Activated CD8-positive, alpha-beta memory T cell treated with anti-CD3 and anti-CD28 coated beads for 48 hours (primary cell): ENCODE results near the gene WDR87.
A peak's percentile ranks its signal among the peaks of the same experiment; 100 is the strongest.

Experiments used
- DNase-seq, 3 experiments: peaks; one replicate each; pipeline ENCODE4 v3.0.0-alpha.2; 2020; ENCODE audit warnings: low read depth in 2 of 3, low spot score in 2 of 3

Gene WDR87

DNA sequence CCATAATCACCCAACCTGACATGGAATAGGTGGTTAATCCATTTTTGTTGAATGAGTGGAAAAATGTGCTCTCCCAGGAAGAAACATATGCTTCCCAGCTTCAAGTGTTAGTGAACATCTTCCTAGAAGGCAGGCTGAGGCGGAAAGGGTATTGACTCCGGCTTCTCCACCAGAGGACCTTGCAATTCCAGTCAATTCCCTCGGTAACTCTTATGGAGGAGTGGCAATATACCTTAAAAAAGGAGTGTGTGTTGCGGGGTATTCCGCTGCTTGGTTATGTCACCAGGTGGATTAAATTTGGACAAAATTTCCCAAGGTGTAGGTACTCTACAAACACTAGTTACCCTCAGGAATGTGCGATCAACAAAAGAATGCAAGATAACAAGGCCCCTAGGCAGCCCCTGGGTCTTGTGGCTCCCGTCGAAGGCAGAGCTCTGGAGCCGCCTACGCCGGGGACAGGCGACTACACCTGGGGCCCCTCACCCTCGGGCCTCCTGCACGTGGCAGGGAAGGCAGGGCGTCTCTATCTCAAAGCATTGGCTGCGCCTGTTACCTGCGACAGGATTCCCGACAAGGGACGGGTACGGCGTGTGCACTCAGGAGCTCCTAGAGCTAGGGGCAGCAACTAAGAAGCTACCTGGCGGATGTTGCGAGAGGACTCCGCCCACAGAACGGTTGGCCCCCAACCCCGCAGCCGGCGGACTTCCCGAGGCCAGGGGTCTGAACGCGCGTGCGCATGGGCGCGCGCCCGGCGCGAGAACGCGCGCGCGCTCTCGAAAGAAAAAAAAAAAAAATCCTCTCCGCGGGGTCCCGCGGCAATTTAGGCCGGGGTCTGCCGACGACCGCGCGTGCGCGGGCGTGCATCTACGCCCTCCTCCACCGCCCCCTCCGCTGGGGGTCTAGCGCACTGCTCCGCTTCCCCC is at the start of gene WDR87:
TSS of gene WDR87 (minus strand) at position 649 of the 923 bp plus-strand sequence. CDS start 8,355 bp downstream, outside the sequence.
- DNase-seq, result peak in 2 of 3 experiments; percentile 8 to 16

DNA sequence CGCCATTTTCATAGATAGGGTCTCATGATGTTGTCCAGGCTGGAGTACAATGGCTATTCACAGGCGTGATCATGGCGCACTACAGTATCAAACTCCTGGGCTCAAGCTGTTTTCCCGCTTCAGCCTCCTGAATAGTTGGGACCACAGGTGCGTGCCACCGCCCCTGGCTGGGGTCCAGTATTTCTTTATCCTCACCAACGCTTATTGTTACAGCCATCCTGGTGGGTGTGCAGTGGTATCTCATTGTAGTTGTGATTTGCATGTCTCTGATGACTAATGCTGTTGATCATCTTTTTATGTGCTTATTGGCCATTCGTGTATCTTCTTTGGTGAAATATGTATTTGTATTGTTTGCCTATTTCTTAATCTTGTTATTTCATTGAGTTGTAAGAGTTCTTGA is 49.6 kb upstream of the WDR87 start:
- DNase-seq, result no peak

DNA sequence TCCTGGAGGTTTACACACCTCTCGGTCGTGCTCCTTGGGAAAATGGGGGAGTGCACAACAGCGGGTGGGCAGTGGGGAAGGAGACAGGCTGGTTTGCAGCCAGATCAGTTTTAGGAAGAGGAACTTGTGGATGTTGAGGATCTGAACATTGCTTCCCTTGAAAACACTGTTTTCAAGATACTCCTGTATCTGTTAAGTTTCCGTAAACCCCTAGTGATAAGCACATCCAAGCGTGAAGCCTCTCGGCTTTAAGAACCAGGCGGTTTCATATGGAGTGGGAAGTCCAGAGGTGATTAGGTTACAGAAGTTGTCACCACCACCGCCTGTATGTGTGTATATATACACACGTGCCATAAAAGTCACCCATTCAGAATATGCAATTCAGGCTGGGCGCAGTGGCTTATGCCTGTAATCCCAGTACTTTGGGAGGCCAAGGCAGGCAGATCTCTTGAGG is 48.1 kb upstream of the WDR87 start:
- DNase-seq, result no peak

DNA sequence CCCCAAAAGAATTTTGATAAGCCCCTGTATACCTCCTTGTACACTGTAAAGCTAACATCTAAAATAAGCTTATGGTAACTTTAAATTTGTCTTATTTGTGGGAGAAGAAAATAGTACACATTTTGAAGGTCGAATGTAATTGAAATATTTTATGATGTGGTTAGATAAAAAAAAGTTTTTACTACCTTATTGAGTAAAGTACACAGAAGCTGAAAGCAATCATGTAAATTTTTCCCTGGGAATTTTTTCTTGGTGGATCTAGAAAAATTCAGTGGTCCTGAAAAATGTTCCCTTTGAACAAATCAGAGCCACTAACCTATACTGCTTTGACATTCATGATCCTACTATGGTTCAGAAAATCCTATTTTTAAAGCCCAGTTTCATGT is 47.5 kb upstream of the WDR87 start:
- no peak for DNase-seq

DNA sequence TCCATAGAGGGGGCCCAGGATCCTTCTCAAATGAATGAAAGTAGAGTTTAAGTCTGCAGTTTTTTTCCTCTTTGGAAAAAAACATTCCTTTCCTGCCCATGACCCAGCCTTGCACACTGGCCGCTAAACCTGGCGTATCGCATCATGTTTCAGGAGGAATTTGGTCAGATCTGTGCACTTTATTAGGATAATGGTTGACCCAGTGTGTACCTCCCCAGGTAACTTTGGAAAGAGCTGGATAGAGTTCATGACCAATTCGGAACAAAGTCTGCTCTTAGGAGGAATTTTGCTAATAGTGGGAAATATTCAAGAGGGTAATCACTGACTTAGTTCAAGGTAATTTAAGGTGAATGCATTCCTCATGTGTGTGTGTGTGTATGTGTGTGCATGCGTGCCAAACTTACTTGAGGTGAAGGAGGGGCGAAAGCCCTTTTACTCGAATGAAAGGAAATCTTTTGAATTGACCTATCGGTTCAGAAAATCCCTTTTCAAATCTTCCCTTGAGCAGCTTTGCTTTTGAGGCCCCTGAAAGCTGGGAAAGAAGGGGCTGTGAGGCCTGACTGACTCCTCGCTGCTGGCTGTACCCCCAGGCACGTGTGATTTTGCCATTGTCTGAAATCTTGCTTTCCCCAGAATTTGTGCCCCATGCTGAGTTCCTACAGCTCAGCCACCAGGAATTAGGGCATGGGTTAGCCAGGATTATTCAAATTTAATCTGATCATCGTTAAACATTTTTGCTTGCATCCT is 47.0 kb upstream of the WDR87 start:
- no peak for DNase-seq

DNA sequence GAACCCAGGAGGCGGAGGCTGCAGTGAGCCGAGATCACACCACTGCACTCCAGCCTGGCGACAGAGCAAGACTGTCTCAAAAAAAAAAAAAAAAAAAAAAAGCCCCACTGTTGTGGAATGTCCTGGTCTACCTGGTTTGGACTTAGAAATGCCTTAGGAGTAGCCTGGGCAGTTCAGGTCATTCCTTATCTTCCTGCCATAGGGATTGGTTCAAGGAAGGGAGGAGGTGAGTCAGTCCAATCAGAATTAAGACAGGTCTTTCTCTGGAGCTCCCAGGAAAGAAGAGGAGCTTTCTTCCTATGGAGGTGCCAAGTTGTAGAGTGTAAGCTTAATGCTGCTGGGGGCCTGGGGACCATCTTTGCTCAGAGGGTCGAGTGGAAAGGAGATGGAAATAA is 45.4 kb upstream of the WDR87 start:
- DNase-seq, result no peak

DNA sequence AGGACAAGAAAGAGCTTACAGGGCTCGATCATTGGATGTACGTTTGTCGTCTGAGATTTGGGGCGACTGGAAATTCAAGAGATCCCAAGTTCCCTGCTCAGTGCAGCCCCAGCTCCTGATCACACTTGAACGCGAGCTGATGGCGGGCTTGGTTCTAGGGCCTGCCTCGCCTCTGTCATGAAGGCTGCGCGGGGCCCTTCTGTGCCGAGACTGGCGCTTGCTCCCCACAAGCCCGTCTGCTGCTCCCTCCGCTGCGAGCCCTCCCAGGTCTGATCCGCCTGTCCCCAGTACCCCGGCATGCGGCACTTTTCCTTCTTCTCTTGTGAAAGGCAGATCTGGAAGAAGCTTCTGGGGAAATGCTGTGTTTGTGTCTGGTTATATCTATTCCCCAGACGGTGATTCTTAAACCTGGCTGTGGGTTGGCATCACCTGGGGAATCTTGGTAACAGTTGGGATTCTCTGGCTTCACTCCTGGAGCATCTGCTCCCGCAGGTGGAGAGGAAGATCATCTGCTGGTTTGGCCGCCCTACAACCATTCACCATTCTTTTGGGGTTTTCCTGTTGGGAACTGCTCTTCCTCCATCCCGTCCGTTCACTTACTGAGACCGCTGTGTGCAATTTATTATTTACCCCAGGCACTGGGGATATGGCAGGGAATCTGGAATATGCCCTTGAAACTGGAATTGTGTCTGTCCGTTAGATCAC is 44.2 kb upstream of the WDR87 start:
- no peak for DNase-seq

DNA sequence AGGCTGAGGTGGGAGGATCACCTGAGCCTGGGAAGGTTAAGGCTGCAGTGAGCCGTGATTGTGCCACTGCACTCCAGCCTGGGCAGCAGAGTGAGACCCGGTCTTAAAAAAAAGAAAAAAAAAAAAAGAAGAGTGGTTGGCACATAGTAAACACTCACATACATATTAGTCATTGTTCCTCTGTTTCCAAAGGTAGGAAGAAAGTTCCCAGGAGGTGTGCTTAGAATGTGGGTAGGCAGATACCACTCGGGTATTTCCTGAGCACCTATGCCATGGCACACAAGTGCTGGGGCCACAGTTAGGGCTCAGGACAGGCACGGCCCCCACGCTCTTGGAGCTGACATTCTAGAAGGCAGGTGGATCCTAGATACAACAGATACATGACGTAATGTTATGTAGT is 42.0 kb upstream of the WDR87 start:
- no peak for DNase-seq

DNA sequence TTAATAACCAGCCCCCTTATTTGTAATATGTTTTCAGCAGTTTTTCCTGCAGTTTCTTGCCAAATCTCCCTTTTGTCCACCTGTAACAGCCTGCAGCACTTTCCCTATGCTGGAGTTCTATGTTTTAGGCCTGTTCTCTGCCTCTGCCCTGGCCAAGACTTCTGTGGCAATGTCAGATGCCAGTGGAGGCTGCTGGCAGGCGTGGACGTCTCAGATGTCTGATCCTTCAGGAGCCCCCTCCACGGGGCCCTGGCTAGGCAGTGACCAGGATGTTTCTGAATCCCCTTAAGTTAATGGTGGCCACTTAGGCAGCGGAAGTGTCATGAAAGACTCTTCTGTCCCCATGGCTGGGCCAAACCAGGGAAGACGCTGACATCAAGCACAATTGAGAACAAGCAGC is 41.4 kb upstream of the WDR87 start:
- DNase-seq, result no peak

DNA sequence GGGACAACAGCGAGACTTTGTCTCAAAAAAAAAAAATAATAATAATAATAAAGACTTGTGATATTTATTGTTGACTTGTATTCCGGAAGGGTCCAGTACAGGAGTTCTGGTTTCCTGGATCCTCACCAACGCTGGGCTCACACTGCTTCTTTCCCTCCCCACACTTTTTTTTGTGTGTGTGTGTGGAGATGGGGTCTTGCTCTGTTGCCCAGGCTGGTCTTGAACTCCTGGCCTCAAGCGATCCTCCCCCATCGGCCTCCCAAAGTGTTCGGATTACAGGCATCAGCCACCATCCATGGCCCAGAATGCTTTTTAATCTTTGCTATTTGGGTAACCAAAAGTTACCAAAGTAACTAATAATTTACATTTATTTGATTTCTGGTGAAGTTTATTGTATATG is 39.7 kb upstream of the WDR87 start:
- DNase-seq, result no peak

DNA sequence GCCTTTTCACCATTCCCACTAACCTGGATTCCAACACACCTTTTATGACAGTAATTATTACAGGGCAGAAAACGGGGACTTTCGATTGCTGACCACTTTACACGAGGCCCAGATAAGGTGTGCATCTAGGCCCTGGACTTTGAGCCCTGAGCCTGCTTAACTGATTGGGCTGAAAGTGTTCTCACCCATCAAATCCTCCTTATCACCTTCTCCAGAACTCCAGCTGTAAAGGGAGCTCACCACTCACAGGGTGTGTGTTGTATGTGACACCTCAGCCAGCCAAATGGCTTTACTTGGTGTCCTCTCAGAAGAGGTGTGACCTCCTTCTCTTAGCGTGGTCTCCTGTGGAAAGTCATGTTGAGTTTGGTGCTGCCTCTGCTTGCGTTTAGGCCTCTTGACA is 37.1 kb upstream of the WDR87 start:
- no peak for DNase-seq

DNA sequence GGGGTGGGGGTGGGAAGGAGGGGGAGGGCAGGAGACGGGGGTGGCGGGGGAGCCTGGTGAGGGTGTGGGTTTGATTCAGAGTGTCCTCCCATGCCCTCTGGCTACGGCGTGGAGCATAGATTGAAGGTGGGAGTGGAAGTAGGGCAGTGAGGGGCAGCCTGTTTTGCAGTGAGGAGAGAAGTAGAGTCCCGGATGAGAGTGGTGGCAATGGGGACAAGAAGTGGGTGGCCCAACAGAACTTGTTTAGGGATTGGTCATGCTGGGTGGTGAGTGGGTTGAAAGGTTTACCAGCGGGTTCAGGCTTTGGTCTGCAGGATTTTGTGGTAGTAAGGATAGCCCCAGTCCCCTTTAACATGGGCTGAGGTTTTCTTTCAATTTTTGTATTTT is 36.1 kb upstream of the WDR87 start:
- DNase-seq, result no peak

DNA sequence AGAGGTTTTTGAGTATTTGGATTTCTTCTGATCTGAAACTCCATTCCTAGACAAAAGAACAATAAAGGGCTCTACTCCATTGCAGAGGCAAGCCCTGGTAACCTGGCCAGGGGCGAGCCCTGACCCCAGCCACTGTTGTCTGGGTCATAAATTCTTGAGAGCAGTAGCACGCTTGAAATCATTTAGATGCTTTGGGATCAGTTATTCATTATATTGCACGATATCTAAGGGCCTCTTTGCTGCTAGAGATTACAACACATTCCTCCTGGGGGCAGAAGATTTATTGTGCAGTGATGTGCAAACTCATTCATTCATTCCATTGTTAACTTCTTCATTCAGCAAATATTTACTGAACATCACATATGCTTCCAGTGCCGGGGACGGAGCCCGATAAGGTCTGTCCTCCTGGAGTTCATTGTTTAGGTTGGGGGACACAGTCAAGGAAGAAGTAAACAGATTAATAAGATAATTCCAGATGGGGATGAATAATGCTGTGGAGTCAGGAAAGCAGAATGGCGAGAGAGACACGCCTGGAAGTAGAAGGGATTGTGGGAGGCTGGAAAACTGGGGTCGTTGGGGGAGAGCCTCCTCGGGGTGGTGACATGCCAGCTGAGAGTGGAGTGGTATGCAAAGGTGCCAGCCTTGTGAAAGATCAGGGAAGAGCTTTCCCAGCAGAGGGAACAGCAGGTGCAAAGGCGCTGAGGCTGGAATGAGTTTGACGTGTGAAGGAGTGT is 35.6 kb upstream of the WDR87 start:
- DNase-seq, result no peak

DNA sequence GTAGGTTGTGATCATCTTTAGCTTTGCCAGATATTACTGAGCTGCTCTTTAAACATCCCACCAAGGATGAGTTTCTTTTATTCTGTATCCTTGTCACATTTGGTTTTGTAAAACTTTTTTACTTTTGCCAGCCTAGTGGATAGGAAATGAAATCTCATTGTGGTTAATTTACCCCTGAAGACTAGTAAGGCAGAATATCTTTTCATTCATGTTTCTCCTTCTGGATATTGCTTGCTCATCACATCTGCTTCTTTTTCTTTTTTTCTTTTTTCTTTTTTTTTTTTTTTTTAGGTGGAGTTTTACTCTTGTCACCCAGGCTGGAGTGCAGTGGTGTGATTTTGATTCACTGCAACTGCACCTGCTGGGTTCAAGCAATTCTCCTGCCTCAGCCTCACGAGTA is 32.0 kb upstream of the WDR87 start:
- no peak for DNase-seq

DNA sequence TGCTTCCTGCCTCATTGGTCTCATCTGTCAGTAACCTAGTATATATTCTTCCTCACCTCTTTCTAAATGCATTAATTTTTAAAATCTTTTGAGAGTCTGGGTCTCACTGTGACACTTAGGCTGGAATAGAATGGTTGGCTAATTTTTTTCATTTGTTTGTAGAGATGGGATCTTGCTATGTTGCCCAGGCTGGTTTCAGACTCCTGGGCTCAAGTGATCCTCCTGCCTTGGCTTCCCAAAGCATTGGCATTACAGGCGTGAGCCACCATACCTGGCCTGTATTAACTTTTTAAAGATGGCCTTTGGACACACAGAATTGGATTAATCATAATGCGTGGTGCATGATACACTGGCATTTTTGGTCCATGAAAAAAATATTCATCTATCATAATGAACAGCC is 30.5 kb upstream of the WDR87 start:
- no peak for DNase-seq

DNA sequence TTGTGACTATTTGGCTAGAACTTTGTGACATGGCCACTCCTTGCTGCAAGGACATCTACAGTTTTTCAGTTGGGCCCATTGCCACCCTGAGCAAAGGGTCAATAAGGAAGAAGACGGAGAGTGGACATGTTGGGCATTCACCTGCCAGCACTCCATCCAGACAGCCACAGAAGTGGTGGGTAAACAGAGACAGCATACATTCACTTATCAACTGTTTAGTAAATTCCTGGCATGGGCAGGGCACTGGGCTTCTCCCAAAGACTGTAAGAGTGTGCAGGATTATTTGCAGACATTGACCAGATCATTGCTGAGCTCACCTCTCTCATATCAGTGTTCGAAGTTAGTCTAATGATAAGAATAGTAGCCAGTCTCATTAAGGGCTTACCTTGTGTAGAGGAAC is 29.8 kb upstream of the WDR87 start:
- no peak for DNase-seq

DNA sequence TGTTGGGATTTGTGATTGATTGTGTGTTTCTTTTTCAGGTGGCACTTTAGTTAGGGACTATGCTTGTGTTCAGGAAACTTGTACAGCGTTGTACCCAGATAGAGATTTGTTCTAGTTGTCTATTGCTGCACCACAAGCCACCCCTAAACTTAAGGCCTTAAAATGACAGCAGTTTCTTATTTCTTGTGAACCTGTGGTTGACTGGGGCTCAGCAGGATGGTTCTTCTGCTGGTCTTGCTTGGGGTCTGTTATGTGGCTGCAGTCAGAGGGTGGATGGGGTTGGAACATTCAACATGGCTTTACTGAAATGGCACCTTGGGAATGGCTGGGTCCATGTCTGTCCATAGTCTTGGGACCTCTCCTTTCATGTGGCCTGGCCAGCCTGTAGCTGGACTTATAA is 28.9 kb upstream of the WDR87 start:
- DNase-seq, result no peak

DNA sequence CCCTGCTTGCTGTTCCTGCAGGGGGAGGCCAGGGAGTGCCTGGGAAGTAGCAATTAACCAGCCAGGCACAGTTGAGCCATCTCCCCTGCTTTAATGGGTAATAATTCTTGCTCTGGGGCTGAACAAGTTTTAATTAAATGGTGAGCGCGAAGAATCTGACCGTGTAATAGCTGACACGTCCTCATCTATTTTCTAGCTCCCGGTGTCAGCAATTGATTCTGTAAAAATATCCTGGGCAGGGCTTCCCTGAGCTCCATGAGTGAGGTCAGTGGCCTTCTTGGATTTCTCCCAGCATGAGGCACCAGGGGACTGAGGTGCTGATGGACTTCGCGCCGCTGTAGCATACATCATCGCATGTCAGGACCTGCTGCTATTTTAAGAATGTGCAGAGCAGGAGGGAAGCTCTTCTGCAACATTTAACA is 27.6 kb upstream of the WDR87 start:
- no peak for DNase-seq

DNA sequence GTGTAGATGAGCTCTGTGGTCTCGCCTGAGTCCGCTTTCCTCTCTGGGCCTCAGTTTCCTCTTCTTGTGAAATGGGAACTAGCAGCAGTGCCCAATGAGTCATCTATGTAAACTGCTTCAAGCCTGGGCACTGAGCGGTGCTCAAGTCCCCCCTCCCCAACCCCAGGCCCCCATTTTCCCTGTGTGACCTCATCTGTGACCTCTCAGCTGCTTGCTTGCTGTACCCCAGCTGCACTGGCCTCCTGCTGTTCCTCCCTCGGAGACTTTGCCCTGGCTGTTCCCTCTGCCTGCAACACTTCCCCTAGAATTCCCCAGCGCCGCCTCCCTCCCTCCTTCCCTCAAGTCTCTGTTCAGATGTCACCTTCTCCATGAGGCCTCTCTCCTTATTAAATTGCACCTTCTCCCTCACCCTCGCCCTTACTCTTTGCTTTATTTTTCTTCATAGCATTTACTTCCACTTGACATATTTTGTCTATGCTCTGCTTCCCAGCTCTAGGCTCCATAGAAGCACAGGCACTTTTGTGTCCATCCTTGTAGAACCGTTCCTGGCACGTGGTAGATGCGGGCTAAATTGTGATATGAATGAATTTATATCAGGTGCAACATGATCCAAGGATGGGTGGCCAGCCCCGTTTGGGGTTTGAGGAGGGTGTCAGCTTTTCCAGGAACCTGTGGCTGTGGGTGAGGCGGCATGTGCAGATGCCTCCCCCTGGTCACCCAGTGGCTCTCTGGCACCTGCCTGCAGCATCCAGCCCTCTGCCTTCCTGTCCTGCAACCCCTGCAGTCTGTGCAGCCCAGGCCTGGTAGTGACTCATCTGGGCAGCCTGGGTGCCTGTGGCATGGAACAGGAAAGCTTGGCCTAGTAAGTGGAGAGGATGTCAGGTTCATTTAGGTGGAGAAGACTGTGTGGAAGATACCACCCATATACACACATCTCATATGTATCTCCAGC is 26.9 kb upstream of the WDR87 start:
- DNase-seq, result no peak
